ENCODE data around the gene GREM2.

GRCh38 chr1:240491156-240491555 is 120.8 kb downstream of the GREM2 start:
- TF ChIP-seq GATA2 (IDR thresholded peaks at IDR 0.05; ENCODE audit: low read depth, low read length) (no peak), GATA3 (IDR thresholded peaks at IDR 0.05; ENCODE audit: low read depth, low read length) (no peak)

All from SH-SY5Y (cell line).